ENCODE results near the gene RAET1G. TPM values are rescaled to one million over a fixed set of nuclear protein-coding genes. Genes with fewer than 3 reads are reported as not detected.

The RAET1G gene
- total and polyA plus RNA-seq, 2 donors (not counting 1 experiment from before 2014, with no cell fraction given) = not detected

DNA sequence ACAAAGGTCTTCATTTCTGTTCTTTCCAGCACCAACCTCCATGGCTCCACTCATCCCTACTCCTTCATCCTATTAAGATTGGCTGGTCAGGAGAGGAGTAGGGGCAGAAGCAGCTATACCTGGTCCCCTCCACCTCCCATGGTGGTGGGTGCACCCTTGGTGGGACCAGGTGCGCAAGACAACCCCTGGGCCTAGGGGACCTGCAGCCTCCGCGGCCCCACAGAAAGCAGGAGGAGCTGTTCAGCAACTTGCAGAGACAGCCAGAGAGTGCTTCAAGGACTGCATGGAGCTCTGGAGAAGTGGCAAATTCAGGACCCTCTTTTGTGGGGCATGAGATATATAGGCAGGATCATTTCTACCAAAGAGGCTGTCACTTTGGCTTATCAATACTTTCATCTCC is 28.7 kb upstream of the RAET1G start:
- Histone ChIP-seq H3K27ac (ENCODE audit: low read length in 2 of 2) (no peak overlapping the region), H3K27me3 (replicated peaks in 1 of 4; ENCODE audit: control extremely low read depth in 1 of 4, control insufficient read depth in 3 of 4, insufficient read depth in 4 of 4, low read length in 3 of 4) (peaks cover 0 to 67% (median 38%) of the 10 kb centered on the region in 4 experiments), H2AFZ (ENCODE audit: insufficient read depth, low read depth, low read length, poor library complexity, severe bottlenecking) (no peak overlapping the region), H3K79me2 (ENCODE audit: control insufficient read depth, insufficient read depth, low read length) (no peaks in the 10 kb centered on the region), H3K9me3 (ENCODE audit: control extremely low read depth in 1 of 3, control insufficient read depth in 2 of 3, insufficient read depth in 1 of 3, low read length in 2 of 3) (no peaks in the 10 kb centered on the region), H4K20me1 (ENCODE audit: control insufficient read depth, insufficient read depth, low read length, poor library complexity, severe bottlenecking) (no peaks in the 10 kb centered on the region), H3K4me3 (ENCODE audit: control extremely low read depth in 1 of 5, extremely low read depth in 1 of 5, insufficient read depth in 1 of 5, low read depth in 2 of 5, low read length in 4 of 5) (no peak overlapping the region), H3K4me2 (replicated peaks; ENCODE audit: low read depth, low read length, poor library complexity, severe bottlenecking) (no peak overlapping the region), H3K9ac (ENCODE audit: low read length) (no peak overlapping the region), H3K36me3 (replicated peaks in 1 of 2; ENCODE audit: control extremely low read depth in 1 of 2, control insufficient read depth in 1 of 2, extremely low read depth in 1 of 2, insufficient read depth in 2 of 2, low read length in 1 of 2) (no peaks in the 10 kb centered on the region), H3K4me1 (ENCODE audit: control insufficient read depth in 2 of 2, insufficient read depth in 2 of 2, low read length in 2 of 2) (peaks cover 5 to 10% of the 10 kb centered on the region in 2 donors)
- CTCF ChIA-PET = interaction anchor here (1.1 to 1.3 kb wide), 2 partner anchors 35 to 56 kb away, joined by 3 to 4 read pairs; no protein-coding TSS in a partner anchor
- no peak overlapping the region for H3K27ac Mint-ChIP-seq
- ATAC-seq (ENCODE audit: low read depth) = no peak
- whole genome bisulfite sequencing (ENCODE audit: insufficient coverage) = 81% methylated on average over 3 of the region's 3 CpGs
- POLR2A ChIA-PET = no interaction called here
- no peak for TF ChIP-seq EZH2 (IDR thresholded peaks at IDR 0.05; ENCODE audit: borderline replicate concordance, insufficient read depth, low read depth, low read length, poor library complexity, severe bottlenecking)
- TF ChIP-seq, protein P1, sequence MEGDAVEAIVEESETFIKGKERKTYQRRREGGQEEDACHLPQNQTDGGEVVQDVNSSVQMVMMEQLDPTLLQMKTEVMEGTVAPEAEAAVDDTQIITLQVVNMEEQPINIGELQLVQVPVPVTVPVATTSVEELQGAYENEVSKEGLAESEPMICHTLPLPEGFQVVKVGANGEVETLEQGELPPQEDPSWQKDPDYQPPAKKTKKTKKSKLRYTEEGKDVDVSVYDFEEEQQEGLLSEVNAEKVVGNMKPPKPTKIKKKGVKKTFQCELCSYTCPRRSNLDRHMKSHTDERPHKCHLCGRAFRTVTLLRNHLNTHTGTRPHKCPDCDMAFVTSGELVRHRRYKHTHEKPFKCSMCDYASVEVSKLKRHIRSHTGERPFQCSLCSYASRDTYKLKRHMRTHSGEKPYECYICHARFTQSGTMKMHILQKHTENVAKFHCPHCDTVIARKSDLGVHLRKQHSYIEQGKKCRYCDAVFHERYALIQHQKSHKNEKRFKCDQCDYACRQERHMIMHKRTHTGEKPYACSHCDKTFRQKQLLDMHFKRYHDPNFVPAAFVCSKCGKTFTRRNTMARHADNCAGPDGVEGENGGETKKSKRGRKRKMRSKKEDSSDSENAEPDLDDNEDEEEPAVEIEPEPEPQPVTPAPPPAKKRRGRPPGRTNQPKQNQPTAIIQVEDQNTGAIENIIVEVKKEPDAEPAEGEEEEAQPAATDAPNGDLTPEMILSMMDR (IDR thresholded peaks at IDR 0.05) = no peak
- H3K4me1 Mint-ChIP-seq = peaks cover 9% of the 10 kb centered on the region
- H3K4me3 Mint-ChIP-seq = no peak overlapping the region
- intact Hi-C loops (cut with micrococcal nuclease) = no loop called here
- H3K27me3 Mint-ChIP-seq = peaks cover 77% of the 10 kb centered on the region
- DNase-seq = no peak
- H3K9me3 Mint-ChIP-seq (ENCODE audit: insufficient read depth) = no peaks in the 10 kb centered on the region

GRCh38 chr6:149951096-149951495 is 28.2 kb upstream of the RAET1G start:
- H3K4me1 Mint-ChIP-seq = peaks cover 9% of the 10 kb centered on the region
- TF ChIP-seq, protein P1 (IDR thresholded peaks at IDR 0.05) = no peak
- no peak for TF ChIP-seq EZH2 (IDR thresholded peaks at IDR 0.05; ENCODE audit: borderline replicate concordance, insufficient read depth, low read depth, low read length, poor library complexity, severe bottlenecking)
- no peaks in the 10 kb centered on the region for H3K79me2 ChIP-seq (ENCODE audit: control insufficient read depth, insufficient read depth, low read length)
- no peak overlapping the region for H3K4me3 ChIP-seq (ENCODE audit: control extremely low read depth in 1 of 5, extremely low read depth in 1 of 5, insufficient read depth in 1 of 5, low read depth in 2 of 5, low read length in 4 of 5)
- H3K36me3 ChIP-seq (replicated peaks in 1 of 2; ENCODE audit: control extremely low read depth in 1 of 2, control insufficient read depth in 1 of 2, extremely low read depth in 1 of 2, insufficient read depth in 2 of 2, low read length in 1 of 2) = no peaks in the 10 kb centered on the region
- no peak overlapping the region for H3K27ac ChIP-seq (ENCODE audit: low read length in 2 of 2)
- no peak overlapping the region for H2AFZ ChIP-seq (ENCODE audit: insufficient read depth, low read depth, low read length, poor library complexity, severe bottlenecking)
- intact Hi-C loops (cut with micrococcal nuclease) = no loop called here
- 77% methylated on average over 4 of the region's 9 CpGs for WGBS (ENCODE audit: insufficient coverage)
- ATAC-seq (ENCODE audit: low read depth) (no peak), DNase-seq (no peak)
- H3K27me3 Mint-ChIP-seq = peaks cover 80% of the 10 kb centered on the region
- peaks cover 5 to 10% of the 10 kb centered on the region in 2 donors for H3K4me1 ChIP-seq (ENCODE audit: control insufficient read depth in 2 of 2, insufficient read depth in 2 of 2, low read length in 2 of 2)
- POLR2A ChIA-PET = no interaction called here
- peaks cover 0 to 64% (median 37%) of the 10 kb centered on the region in 4 experiments for H3K27me3 ChIP-seq (replicated peaks in 1 of 4; ENCODE audit: control extremely low read depth in 1 of 4, control insufficient read depth in 3 of 4, insufficient read depth in 4 of 4, low read length in 3 of 4)
- CTCF ChIA-PET = interaction anchor here (1.1 to 1.3 kb wide), 2 partner anchors 36 to 56 kb away, joined by 3 to 4 read pairs; no protein-coding TSS in a partner anchor
- H3K27ac Mint-ChIP-seq = no peak overlapping the region
- no peak overlapping the region for H3K4me2 ChIP-seq (replicated peaks; ENCODE audit: low read depth, low read length, poor library complexity, severe bottlenecking)
- H3K9me3 Mint-ChIP-seq (ENCODE audit: insufficient read depth) = no peaks in the 10 kb centered on the region
- no peaks in the 10 kb centered on the region for H4K20me1 ChIP-seq (ENCODE audit: control insufficient read depth, insufficient read depth, low read length, poor library complexity, severe bottlenecking)
- no peak overlapping the region for H3K9ac ChIP-seq (ENCODE audit: low read length)
- no peak overlapping the region for H3K4me3 Mint-ChIP-seq
- H3K9me3 ChIP-seq (ENCODE audit: control extremely low read depth in 1 of 3, control insufficient read depth in 2 of 3, insufficient read depth in 1 of 3, low read length in 2 of 3) = no peaks in the 10 kb centered on the region

Measured in B cell (primary cell).